HG02981 (cell line): ENCODE data around the gene PIK3CB.

Source experiments
- ATAC-seq: cut with Tn5 transposase; IDR thresholded peaks from one replicate; pipeline ENCODE4 v1.9.1; 2021; ENCODE audit warnings: mild to moderate bottlenecking, moderate library complexity; ENCODE audit not compliant: unreplicated experiment

Gene PIK3CB

DNA sequence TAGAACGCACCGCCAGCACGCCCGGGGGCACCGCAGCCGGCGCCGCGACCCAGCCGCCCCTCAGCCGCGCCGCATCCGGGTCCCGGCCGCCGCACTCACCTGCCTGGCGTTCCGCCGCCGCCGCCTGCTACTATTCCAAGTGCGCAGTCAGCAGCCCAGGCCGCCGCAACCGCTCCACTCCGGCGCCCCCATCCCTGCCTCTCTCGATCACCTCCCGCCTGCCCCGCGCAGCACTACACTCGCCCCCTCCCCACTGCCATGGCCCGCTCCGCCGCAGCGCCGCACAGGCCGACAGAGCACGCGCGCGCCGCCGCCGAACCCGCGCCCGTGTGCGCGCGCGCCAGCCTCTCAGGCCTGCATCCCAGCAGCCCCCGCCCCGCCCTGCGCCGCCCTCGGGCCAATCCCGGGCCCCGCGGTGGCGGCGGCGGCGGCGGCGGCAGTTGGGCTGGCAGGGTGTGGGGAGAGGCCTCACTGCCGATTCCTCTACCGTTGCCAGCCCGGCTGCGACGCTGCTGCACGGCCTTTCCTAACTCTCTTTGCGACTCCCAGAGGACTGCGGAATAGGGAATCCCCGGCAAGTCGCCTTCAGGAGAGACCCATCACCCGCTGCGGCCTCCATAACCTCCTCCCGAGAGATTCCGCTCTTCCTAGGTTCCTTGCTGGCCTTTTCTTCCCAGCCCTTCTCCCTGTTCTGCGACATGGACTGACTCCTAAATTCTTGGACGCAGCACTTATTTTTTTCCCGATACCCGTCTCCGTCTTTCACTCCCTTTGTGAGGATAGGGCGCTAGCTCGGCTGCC lies at the start of gene PIK3CB:
TSS of gene PIK3CB (minus strand) at position 333 of the 801 bp plus-strand sequence. CDS start 75,585 bp downstream, outside the sequence.
- peak; percentile 90 for ATAC-seq

DNA sequence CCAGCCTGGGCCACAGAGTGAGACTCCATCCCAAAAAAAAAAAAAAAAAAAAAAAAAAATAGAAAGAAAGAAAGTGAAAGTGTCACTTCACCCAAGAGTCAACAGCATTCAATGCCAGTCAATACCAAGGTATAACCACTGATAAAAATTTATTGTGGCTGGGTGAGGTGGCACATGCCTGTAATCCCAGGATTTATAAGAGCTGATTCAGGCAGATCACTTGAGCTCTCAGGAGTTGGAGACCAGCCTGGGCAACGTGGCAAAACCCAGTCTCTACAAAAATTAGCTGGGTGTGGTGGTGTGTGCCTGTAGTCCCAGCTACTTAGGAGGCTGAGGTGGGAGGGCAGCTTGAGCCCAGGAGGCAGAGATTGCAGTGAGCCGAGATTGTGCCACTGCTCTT lies 46.5 kb upstream of the PIK3CB start:
- no peak for ATAC-seq

- ATAC-seq = no peak
Observed at GRCh38 chr3:138879541-138880380, 45.0 kb upstream of the PIK3CB start.

- ATAC-seq = no peak
Observed at GRCh38 chr3:138877226-138877625, 42.5 kb upstream of the PIK3CB start.

- ATAC-seq = no peak
Observed at GRCh38 chr3:138875754-138876664, 41.3 kb upstream of the PIK3CB start.

GRCh38 chr3:138875096-138875753 lies 40.5 kb upstream of the PIK3CB start:
- ATAC-seq = no peak

GRCh38 chr3:138873471-138874278 lies 38.9 kb upstream of the PIK3CB start:
- no peak for ATAC-seq

DNA sequence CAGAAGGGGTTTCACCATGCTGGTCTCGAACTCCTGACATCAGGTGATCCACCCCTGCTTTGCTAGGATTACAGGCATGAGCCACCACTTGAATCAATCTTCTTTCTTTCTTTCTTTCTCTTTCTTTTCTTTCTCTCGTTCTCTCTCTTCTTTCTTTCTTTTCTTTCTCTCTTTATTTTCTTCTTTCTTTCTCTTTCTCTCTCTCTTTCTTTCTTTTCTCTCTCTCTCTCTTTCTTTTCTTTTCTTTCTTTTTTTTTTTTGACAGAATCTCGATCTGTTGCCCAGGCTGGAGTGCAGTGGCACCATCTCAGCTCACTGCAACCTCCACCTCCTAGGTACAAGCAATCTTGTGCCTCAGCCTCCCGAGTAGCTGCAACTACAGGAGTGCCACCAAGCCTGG lies 37.9 kb upstream of the PIK3CB start:
- no peak for ATAC-seq

DNA sequence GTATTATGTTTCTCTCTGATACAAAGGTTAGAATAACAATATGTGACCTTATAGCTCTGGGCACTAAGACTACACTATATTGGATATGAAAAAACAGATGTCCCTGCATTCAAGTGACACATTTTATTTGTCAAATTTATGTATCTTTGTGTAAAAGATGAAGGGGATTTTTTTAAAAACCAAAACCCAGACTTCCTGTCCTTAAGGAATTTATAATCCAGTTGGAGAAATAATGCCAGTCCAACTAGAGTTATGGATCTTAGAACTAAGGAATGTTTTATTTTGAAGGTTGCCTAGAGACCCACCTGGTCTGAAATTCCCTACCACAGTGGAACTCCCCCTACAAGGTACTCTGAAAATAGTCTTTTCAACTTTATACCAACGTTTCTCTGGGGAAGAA lies 33.3 kb upstream of the PIK3CB start:
- no peak for ATAC-seq

DNA sequence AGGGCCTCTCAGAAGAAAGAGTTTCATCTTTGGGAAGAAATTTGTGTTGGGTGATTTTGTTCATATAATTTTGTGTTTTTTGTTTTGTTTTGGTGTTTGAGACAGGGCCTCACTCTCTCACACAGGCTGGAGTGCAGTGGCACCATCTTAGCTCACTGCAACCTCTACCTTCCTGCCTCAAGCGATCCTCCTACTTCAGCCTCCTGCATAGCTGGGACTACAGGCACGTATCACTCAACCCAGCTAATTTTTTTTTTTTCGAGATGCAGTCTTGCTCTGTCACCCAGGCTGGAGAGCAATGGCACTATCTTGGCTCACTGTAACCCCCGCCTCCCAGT lies 29.0 kb upstream of the PIK3CB start:
- no peak for ATAC-seq

DNA sequence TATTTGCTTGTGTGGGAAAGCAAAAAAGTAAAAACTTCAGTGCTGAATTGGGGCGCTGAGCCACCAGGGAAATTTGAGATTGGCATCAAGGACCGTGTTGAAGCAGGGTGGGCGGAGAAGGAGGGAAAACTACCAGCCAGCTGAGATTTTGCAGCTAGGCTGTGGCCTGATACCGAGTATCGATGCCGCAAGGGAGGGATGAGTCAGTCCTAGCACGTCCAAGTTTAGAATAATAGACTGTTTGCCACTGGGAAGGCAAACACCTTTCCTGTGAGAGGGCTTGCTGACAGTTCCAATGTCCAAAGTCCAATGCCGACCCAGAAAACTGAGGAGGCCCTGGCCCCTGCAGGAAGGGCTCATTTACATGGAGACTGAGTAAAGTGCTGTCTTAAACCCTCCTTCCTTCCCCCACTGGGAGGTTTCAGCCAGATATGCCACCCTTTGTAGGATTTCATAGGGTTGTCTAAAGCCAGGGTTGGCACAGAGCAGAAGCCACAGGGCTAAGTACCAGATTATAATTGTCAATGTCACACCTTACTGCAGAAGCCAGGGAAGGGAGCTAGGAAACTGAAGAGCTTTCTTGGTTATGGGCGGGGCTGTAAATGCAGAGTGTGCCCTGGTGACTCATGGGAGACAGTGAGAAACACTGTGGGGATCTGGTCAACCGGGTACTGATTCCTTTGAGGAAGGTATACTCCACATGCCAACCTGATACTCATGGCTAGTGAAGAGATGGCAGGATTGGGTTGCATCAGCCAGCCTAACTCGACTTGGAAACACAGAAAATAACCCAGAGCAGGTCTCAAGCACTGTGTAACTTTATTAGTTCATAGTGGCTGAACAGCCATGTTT lies 28.4 kb upstream of the PIK3CB start:
- no peak for ATAC-seq

DNA sequence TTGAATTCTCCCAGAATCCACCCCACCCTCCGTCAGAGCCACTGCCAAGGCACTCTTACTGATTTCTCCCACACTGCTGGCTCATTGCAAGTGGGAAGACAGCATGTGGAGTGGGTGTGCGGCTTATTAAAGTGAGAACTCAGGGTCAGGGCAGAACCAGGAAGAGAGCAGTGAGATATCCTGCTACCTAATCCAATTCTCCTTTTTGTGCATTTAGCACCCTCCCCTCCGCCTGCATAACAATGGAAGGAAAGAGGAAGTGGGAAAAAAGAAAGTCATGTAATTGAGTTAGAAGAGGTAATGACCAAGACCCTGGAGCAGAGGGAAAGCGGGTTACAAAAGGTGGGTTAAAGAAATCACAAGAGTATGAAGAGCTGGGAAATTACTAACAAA lies 27.8 kb upstream of the PIK3CB start:
- ATAC-seq = no peak

DNA sequence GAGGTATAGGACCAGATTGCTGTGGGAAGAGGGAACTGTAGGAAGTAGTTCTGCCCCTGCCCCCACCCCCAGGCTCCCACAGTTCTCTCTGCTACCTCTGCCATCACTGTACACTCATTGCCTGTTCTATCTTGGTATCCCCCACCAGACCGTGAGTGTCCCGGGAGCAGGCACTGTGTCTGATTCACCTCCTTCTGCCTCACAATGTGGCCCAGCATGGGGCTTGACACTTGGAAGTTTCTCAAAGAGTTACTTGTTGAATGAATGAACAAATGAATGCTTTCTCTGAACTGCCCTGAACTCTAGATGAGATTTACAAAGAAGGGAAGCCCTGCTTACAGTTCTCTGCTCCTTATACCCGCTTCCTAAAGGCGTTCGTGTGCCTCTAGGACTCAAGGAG lies 27.1 kb upstream of the PIK3CB start:
- no peak for ATAC-seq

GRCh38 chr3:138856799-138857198 lies 22.1 kb upstream of the PIK3CB start:
- no peak for ATAC-seq

DNA sequence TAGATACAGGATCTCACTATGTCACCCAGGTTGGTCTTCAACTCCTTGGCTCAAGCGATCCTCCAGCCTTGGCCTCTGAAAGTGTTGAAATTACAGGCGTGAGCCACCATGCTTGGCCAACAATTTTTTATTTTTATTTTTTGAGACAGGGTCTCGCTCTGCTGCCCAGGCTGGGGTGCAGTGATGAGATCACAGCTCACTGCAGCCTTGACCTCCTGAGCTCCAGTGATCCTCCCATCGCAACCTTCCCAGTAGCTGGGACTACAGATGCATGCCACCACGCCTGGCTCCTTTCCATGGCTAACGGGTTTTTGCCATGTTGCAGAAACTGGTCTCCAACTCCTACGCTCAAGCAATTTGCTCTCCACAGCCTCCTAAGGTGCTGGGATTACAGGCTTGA lies 20.2 kb upstream of the PIK3CB start:
- no peak for ATAC-seq

DNA sequence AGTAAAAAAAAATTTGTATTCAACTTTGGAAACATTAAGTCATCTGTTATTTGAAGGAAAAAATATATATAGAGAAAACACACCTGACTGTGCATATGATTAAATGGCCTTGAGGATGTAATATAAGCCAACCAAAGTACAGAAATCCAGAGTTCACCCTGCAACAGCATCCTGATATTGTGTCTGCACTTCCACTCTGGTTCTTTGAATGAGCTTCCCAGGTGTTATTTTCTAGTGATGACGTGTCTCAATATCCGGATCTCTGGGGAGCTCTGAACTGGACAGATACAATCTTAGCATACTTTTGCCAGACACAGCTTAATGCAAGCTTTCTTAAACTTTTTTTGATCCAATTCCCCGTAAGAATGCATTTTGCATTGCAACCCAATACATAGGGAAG lies 19.5 kb upstream of the PIK3CB start:
- ATAC-seq = no peak

DNA sequence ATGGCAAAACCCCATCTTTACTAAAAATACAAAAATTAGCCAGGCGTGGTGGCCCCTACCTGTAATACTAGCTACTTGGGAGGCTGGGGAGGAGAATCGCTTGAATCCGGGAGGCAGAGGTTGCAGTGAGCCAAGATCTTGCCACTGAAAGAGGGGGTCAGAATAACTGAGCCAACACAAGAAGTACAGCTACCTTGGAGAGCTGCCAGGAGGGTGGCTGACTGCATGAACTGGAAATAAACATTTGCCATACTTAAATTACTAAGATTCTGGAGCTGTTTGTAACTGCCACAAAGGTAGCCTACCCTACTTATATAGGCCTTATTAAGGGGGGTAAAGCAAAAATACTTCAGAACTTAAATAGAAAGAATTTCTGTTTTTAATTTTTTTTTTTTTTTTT lies 15.4 kb upstream of the PIK3CB start:
- ATAC-seq = no peak

- ATAC-seq = no peak
Observed at GRCh38 chr3:138849222-138849940, 14.7 kb upstream of the PIK3CB start.
